HepG2 (cell line): Measurements from ENCODE around the gene ZFP69B. TPM values are rescaled to one million over a fixed set of nuclear protein-coding genes. Genes with fewer than 3 reads are reported as not detected.

Experiments used
- FOXM1 ChIP-seq: sonication (generic); formaldehyde crosslinking; IDR thresholded peaks from 2 replicates; pipeline ENCODE4 v1.5.0; 2020; ENCODE audit warnings: missing genetic modification reagents
- GLI4 ChIP-seq: sonication (generic); formaldehyde crosslinking; IDR thresholded peaks from 2 replicates; pipeline ENCODE4 v1.5.1; 2020; ENCODE audit warnings: missing genetic modification reagents, mild to moderate bottlenecking, moderate library complexity, borderline replicate concordance
- HMGXB4 ChIP-seq, 2 experiments: sonication (generic) in 1 of 2; formaldehyde crosslinking in 1 of 2; IDR thresholded peaks; 2 replicates each; pipeline versions ENCODE4 v1.4.0 to v1.6.1; 2018 to 2020; ENCODE audit warnings: missing genetic modification reagents in 2 of 2, borderline replicate concordance in 1 of 2, low read depth in 1 of 2, mild to moderate bottlenecking in 1 of 2, missing biosample characterization in 1 of 2
- MED8 ChIP-seq: sonication (generic); formaldehyde crosslinking; IDR thresholded peaks from 2 replicates; pipeline ENCODE4 v1.8.1; 2023; ENCODE audit warnings: mild to moderate bottlenecking, missing genetic modification reagents; ENCODE audit not compliant: insufficient replicate concordance
- RAD21 ChIP-seq: fragments of 450-650 bp; formaldehyde crosslinking; IDR thresholded peaks from 2 replicates; pipeline ENCODE4 v1.5.0; 2020; ENCODE audit warnings: mild to moderate bottlenecking
- SMAD3 ChIP-seq: sonication (generic); formaldehyde crosslinking; IDR thresholded peaks from 2 replicates; pipeline ENCODE4 v1.4.0; 2020; ENCODE audit warnings: missing genetic modification reagents
- STAG1 ChIP-seq: sonication (generic); formaldehyde crosslinking; IDR thresholded peaks from 2 replicates; pipeline ENCODE4 v1.4.0; 2020; ENCODE audit warnings: missing genetic modification reagents
- ZBTB20 ChIP-seq: sonication (generic); formaldehyde crosslinking; IDR thresholded peaks from 2 replicates; pipeline ENCODE4 v1.8.1; 2023; ENCODE audit warnings: missing genetic modification reagents, low read depth, mild to moderate bottlenecking, borderline replicate concordance
- ZNF660 ChIP-seq: sonication (generic); formaldehyde crosslinking; IDR thresholded peaks from 2 replicates; pipeline ENCODE4 v1.5.1; 2020; ENCODE audit warnings: mild to moderate bottlenecking, low read depth, missing genetic modification reagents, borderline replicate concordance
- ZNF883 ChIP-seq: sonication (generic); formaldehyde crosslinking; IDR thresholded peaks from 2 replicates; pipeline ENCODE4 v1.5.1; 2020; ENCODE audit warnings: mild to moderate bottlenecking, missing genetic modification reagents; ENCODE audit errors: not compliant biosample characterization
- polyA plus RNA-seq, 8 experiments: library from polyadenylated mRNA; depleted of rRNA in 3 of 8; stranded (reverse) in 7 of 8; unstranded in 1 of 8; fragments of >200 nt; fragmentation: Illumina TruSeq in 4 of 8; extraction: Trizol in 4 of 8; gene quantifications; 2 replicates each; pipeline versions ENCODE4 v1.2.1 to v1.2.3, GENCODE V29; 2011 to 2016; ENCODE audit warnings: low read depth in 4 of 8, missing spikeins in 1 of 8, mixed read lengths in 1 of 8; ENCODE audit not compliant: insufficient read depth in 1 of 8
- total RNA-seq, 5 experiments: library from RNA; depleted of rRNA; stranded (reverse); fragments of >200 nt; fragmentation: Illumina TruSeq; extraction: Trizol; gene quantifications; 2 replicates each; pipeline ENCODE4 v1.2.3, GENCODE V29; 2016; ENCODE audit warnings: low read depth in 1 of 5
- TF ChIP-seq, protein P1 (sequence below): IDR thresholded peaks from 2 replicates; pipeline ENCODE4 v1.6.1; 2012; ENCODE audit warnings: low read depth, low read length, improper control_type of control experiment
- TF ChIP-seq, protein P2 (sequence below): sonication (generic); formaldehyde crosslinking; conservative IDR thresholded peaks from 2 replicates; pipeline ENCODE4 v1.4.0; 2020; ENCODE audit warnings: missing genetic modification reagents
- TF ChIP-seq, protein P3 (sequence below): sonication (generic); formaldehyde crosslinking; IDR thresholded peaks from 2 replicates; pipeline ENCODE4 v1.5.1; 2020; ENCODE audit warnings: mild to moderate bottlenecking, moderate library complexity, missing genetic modification reagents
- TF ChIP-seq, protein P4 (sequence below): sonication (generic); formaldehyde crosslinking; IDR thresholded peaks from 2 replicates; pipeline ENCODE4 v1.5.0; 2020; ENCODE audit warnings: mild to moderate bottlenecking, missing genetic modification reagents, moderate library complexity

Gene ZFP69B
- total and polyA plus RNA-seq, 2 of the 13 experiments (the other 11 are each of a cell fraction or from before 2014, with no cell fraction given) = 4.6 to 7.7 TPM

DNA sequence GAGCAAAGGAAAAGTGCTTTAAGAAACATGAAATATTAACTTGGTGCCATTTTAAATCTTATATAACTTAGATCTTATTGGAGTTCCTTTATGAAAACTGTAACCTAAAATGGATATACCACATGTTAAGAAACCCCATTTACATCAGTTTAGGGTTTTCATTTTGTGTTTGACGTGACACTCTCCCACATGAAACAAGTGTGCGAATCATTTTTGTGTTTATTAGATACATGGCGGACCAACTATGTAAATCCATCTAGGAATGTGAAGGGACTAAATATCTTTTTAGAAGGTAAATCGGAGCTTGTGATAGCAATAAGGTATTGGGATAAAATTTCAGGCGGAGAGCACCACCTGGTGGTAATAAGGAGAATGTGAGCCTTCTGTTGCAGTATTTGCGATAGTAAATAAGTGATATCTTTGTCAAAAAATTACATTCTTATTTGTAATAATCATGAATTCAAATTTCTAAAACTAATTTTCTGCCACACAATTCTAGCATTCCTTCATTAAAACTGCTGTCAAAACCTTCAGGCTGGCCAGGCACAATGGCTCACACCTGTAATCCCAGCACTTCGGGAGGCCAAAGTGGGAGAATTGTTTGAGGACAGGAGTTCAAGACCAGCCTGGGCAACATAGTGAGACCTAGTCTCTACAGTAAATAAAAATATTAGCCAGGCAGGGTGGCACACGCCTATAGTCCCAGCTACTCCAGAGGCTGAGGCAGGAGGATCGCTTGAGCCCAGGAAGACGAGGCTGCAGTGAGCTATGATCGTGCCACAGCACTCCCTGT is 45.4 kb upstream of the ZFP69B start (continued):
- TF ChIP-seq, protein P1, sequence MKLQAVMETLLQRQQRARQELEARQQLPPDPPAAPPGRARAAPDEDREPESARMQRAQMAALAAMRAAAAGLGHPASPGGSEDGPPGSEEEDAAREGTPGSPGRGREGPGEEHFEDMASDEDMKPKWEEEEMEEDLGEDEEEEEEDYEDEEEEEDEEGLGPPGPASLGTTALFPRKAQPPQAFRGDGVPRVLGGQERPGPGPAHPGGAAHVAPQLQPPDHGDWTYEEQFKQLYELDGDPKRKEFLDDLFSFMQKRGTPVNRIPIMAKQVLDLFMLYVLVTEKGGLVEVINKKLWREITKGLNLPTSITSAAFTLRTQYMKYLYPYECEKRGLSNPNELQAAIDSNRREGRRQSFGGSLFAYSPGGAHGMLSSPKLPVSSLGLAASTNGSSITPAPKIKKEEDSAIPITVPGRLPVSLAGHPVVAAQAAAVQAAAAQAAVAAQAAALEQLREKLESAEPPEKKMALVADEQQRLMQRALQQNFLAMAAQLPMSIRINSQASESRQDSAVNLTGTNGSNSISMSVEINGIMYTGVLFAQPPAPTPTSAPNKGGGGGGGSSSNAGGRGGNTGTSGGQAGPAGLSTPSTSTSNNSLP = 0 out of 2 replicates have a peak, but pooled peaks have one; percentile 18
- TF ChIP-seq RAD21 (CRISPR knock-in tag) (peak; percentile 76), ZBTB20 (no peak), ZNF883 (CRISPR knock-in tag) (no peak), MED8 (CRISPR knock-in tag) (no peak), HMGXB4 (CRISPR knock-in tag; IDR thresholded peaks at IDR 0.05; ENCODE audit: borderline replicate concordance in 1 of 2, low read depth in 1 of 2) (no peak), FOXM1 (CRISPR knock-in tag) (no peak), SMAD3 (no peak), GLI4 (no peak), ZNF660 (CRISPR knock-in tag) (no peak), STAG1 (CRISPR knock-in tag) (peak; percentile 87)
- TF ChIP-seq, protein P2, sequence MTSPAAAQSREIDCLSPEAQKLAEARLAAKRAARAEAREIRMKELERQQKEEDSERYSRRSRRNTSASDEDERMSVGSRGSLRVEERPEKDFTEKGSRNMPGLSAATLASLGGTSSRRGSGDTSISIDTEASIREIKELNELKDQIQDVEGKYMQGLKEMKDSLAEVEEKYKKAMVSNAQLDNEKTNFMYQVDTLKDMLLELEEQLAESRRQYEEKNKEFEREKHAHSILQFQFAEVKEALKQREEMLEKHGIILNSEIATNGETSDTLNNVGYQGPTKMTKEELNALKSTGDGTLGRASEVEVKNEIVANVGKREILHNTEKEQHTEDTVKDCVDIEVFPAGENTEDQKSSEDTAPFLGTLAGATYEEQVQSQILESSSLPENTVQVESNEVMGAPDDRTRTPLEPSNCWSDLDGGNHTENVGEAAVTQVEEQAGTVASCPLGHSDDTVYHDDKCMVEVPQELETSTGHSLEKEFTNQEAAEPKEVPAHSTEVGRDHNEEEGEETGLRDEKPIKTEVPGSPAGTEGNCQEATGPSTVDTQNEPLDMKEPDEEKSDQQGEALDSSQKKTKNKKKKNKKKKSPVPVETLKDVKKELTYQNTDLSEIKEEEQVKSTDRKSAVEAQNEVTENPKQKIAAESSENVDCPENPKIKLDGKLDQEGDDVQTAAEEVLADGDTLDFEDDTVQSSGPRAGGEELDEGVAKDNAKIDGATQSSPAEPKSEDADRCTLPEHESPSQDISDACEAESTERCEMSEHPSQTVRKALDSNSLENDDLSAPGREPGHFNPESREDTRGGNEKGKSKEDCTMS (CRISPR knock-in tag) = no peak
- TF ChIP-seq, protein P3, sequence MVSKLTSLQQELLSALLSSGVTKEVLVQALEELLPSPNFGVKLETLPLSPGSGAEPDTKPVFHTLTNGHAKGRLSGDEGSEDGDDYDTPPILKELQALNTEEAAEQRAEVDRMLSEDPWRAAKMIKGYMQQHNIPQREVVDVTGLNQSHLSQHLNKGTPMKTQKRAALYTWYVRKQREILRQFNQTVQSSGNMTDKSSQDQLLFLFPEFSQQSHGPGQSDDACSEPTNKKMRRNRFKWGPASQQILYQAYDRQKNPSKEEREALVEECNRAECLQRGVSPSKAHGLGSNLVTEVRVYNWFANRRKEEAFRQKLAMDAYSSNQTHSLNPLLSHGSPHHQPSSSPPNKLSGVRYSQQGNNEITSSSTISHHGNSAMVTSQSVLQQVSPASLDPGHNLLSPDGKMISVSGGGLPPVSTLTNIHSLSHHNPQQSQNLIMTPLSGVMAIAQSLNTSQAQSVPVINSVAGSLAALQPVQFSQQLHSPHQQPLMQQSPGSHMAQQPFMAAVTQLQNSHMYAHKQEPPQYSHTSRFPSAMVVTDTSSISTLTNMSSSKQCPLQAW (CRISPR knock-in tag) = no peak
- TF ChIP-seq, protein P4, sequence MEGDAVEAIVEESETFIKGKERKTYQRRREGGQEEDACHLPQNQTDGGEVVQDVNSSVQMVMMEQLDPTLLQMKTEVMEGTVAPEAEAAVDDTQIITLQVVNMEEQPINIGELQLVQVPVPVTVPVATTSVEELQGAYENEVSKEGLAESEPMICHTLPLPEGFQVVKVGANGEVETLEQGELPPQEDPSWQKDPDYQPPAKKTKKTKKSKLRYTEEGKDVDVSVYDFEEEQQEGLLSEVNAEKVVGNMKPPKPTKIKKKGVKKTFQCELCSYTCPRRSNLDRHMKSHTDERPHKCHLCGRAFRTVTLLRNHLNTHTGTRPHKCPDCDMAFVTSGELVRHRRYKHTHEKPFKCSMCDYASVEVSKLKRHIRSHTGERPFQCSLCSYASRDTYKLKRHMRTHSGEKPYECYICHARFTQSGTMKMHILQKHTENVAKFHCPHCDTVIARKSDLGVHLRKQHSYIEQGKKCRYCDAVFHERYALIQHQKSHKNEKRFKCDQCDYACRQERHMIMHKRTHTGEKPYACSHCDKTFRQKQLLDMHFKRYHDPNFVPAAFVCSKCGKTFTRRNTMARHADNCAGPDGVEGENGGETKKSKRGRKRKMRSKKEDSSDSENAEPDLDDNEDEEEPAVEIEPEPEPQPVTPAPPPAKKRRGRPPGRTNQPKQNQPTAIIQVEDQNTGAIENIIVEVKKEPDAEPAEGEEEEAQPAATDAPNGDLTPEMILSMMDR (CRISPR knock-in tag) = peak; percentile 78
